T-helper 1 cell (primary cell): ENCODE results near the gene PADI6.
A peak's percentile ranks its signal among the peaks of the same experiment; 100 is the strongest.

ENCODE experiments used
- DNase-seq, 5 donors: peaks; one replicate each; pipeline ENCODE4 v3.0.0-alpha.2; 2012 to 2020

Gene PADI6

GRCh38 chr1:17358557-17358956 lies 13.4 kb upstream of the PADI6 start:
- no peak for DNase-seq

- no peak for DNase-seq
Observed at GRCh38 chr1:17359031-17359430, 13.0 kb upstream of the PADI6 start.

- DNase-seq: no peak
Observed at GRCh38 chr1:17359808-17360207, 12.2 kb upstream of the PADI6 start.

DNA sequence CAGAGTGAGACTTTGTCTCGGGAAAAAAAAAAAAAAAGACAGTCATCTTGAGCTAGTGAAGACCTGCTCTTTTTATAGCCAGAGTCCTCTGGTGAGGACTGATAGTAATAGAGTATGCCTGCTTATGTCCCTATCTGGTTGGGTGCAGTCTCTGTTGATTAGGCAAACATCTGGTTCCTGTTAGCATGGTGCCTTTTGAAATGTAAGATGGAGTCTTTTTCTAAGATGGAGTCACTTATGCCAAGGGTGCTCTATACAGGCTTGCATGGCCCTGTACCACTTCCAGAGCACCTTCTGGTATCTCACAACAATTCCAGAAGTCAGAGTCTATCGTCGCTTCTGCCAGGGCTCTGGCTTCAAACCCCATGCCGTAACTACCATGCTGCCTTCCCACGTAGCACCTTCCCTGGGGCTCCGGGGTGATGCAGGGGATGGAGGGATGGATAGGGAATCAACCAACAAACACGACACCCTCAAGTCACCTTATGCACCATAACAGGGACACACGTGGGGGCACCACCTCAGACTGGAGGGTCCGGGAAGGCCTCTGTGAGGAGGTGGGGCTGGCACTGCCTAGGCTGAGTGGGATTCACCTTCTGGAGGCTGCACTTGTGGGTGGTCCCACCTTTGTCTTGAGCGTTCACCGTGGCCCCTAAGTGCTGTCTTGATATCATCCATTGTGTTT lies 11.6 kb upstream of the PADI6 start:
- DNase-seq: no peak

DNA sequence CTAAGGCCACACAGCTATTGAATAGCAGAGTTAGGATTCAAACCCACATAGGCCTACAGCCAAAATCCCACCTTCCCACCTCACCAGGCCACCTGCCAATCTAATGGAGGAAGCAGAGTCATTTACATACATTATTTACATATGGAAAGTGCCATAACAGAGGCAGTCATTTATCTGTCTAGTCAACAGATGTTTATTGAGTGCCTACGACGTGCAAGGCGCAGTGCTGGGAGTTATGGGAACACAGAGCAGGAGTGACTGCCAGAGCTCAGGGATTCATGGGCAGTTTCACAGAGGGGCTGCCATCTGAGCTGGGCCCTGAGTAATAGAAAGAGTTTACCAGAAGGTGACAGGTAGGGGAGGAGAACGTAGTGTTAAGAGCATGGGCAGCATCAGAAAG lies 10.3 kb upstream of the PADI6 start:
- DNase-seq: no peak

DNA sequence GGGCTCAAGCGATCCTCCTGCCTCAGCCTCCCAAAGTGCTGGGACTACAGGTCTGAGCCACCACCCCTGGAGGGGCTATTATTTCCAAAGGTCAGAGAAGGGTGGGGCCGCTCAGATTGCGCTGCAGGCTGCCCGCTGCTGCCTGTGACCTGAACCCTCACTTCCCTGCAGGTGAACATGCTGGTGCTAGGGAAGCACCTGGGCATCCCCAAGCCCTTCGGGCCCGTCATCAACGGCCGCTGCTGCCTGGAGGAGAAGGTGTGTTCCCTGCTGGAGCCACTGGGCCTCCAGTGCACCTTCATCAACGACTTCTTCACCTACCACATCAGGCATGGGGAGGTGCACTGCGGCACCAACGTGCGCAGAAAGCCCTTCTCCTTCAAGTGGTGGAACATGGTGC lies 8.6 kb upstream of the PADI6 start:
- no peak for DNase-seq

DNA sequence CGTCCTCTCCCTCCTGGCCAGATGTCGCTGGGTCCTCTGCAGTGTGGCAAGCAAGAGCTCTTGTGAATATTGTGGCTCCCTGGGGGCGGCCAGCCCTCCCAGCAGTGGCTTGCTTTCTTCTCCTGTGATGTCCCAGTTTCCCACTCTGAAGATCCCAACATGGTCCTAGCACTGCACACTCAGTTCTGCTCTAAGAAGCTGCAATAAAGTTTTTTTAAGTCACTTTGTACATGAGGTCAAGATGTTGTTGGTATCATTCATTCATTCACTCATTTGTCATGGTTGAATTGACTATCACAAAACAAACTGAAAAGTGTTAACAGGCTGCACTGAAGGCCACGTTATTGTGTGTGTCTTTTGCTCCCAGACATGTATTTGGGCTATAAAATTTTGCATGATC lies 8.2 kb upstream of the PADI6 start:
- no peak for DNase-seq

DNA sequence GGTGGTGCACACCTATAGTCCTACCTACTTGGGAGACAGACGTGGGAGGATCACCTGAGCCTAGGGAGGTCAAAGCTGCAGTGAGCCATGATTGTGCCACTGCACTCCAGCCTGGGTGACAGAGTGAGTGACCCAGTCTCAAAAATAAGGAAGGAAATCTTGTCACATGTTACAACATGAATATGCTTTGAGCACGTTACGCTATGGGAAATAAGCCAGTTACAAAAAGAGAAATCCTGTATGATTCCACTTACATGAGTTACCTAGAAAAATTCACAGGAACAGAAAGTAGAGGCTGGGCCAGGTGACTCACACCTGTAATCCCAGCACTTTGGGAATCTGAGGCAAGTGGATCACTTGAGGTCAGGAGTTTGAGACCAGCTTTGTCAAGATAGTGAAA lies 6.7 kb upstream of the PADI6 start:
- no peak for DNase-seq

DNA sequence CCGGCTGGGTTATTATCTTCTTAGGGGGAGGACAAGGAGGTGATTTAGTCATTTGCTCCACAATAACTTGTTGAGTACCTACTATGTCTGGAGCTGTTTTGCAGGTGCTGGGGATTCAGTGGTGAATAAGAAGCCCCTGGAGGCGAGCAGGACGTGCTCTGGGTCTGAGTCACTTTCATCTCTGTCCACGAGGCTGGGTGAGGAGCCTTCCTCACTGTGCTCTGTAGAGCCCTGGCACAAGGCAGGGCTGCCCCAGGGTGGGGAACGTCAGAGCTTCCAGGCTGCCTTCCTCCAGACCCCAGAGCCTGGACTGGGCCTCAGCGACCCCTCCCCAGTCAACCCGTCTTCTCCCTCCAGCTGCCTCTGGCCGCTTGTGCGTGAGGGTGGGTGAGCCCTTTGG lies 2.5 kb upstream of the PADI6 start:
- no peak for DNase-seq

- no peak for DNase-seq
Observed at GRCh38 chr1:17370618-17371017, 1.4 kb upstream of the PADI6 start.

DNA sequence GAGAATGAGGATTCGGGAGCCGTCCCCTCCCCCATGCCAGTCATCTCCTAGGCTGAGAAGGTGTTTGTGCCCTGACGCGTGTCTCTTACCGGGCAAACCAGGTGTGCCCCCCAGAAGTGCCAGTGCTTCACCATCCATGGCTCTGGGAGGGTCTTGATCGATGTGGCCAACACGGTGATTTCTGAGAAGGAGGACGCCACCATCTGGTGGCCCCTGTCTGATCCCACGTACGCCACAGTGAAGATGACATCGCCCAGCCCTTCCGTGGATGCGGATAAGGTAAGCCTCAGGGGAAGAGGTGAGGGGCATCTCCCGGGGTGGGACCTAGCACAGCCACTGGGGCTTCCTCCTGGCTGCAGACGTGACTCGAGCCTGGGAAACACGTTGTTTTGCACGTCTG lies 959 bp downstream of the PADI6 start:
- DNase-seq: no peak

- DNase-seq: no peak
Observed at GRCh38 chr1:17375651-17376050, 3.7 kb downstream of the PADI6 start.

- DNase-seq: no peak
Observed at GRCh38 chr1:17377325-17377953, 5.4 kb downstream of the PADI6 start.

GRCh38 chr1:17381161-17381560 lies 9.2 kb downstream of the PADI6 start:
- no peak for DNase-seq

- DNase-seq: no peak
Observed at GRCh38 chr1:17392199-17392740, 20.3 kb downstream of the PADI6 start.

- peak in 1 of 5 donors; percentile 45 for DNase-seq
Observed at GRCh38 chr1:17393230-17393629, 21.2 kb downstream of the PADI6 start.

- no peak for DNase-seq
Observed at GRCh38 chr1:17397910-17398695, 26.1 kb downstream of the PADI6 start.

- DNase-seq: no peak
Observed at GRCh38 chr1:17400725-17401341, 28.8 kb downstream of the PADI6 start.

GRCh38 chr1:17401841-17402240 lies 29.8 kb downstream of the PADI6 start:
- DNase-seq: no peak

DNA sequence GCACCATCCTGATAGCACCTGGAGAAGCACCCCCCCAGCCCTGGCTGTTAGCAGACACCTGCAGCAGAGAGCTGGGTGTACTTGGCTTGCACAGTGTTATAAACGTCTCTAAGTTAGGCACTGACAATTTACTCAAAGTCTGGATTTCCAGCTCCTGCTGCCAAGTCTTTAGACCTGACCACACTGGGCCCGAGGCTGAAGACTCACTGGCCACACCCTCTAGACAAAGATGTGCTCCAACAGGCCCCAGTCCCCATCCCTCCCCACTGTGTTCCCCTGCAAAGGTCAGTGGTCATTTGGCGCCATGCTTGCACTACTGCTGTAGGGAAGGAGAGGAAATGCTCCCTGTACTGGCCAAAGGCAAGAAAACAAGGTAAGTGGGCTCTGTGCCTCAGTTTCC lies 31.1 kb downstream of the PADI6 start:
- DNase-seq: no peak

- no peak for DNase-seq
Observed at GRCh38 chr1:17404034-17404684, 32.2 kb downstream of the PADI6 start.

- DNase-seq: no peak
Observed at GRCh38 chr1:17404820-17405219, 32.8 kb downstream of the PADI6 start.
